HG03025 (cell line): ENCODE measurements around the gene SGPL1.

Source experiments
- ATAC-seq: cut with Tn5 transposase; IDR thresholded peaks from one replicate; pipeline ENCODE4 v1.9.1; 2021; ENCODE audit warnings: mild to moderate bottlenecking, moderate library complexity; ENCODE audit not compliant: unreplicated experiment, low FRiP score

SGPL1 gene

DNA sequence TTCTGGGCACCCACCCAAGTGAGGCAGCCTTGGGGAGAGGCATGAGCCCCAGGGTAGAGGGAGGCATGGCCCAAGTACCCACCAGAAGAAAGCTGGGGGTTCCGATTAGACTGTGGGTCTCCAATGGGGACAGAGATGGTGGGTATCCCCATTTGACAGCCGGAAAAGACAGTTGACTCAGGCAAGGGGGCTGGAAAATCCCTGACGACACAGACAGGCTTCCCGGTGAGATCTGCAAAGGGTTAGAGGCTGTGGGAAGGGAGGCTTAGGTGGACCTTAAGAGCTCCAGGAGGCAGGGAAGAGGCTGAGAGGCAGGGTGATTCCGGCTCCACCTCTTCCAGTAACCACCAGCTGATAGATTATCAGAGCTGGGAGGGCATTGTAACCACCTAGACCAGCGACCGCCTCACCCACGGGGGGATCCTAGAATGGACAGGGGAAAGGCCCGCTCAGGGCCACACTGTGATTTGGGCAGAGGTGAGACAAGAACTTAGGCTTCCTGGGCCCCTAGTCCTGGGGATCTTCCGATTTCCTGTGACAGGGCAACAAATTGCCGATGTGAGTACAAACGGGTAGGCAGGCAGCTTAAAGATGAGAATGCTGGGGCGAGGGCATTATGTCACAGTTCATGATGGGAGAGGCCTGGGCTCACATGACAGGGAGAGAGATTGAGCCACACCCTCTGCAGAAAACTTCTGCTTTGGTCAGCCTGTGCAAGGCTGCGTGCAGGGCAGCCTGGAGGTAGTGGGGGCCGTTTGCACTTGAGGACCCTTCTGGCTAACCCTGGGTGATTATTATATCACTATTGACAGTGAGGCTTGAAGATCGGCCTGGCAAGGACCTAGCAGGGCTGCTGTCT is 36.0 kb upstream of the SGPL1 start:
- ATAC-seq: no peak

DNA sequence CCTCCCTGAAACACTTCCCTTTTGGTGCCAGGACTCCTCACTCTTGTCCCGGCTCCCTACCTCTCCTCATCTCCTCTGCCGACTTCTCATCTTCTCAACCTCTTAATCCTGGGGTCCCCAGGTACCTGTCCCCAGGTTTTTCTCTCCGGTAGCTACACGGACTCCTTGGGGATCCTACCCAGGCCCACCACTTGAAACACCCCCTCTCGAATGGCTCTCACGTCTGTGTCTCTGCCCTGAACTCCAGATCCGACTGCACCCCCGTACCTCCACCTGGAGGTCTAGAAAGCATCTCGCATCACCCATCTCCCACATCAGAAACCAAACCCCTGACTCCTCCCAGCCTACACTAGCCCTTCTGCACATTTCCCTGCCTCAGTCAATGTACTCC is 35.4 kb upstream of the SGPL1 start:
- no peak for ATAC-seq

- no peak for ATAC-seq
These were observed 35.0 kb upstream of the SGPL1 start for GRCh38 chr10:70780772-70781171.

- no peak for ATAC-seq
These were observed 34.2 kb upstream of the SGPL1 start for GRCh38 chr10:70781461-70782051.

DNA sequence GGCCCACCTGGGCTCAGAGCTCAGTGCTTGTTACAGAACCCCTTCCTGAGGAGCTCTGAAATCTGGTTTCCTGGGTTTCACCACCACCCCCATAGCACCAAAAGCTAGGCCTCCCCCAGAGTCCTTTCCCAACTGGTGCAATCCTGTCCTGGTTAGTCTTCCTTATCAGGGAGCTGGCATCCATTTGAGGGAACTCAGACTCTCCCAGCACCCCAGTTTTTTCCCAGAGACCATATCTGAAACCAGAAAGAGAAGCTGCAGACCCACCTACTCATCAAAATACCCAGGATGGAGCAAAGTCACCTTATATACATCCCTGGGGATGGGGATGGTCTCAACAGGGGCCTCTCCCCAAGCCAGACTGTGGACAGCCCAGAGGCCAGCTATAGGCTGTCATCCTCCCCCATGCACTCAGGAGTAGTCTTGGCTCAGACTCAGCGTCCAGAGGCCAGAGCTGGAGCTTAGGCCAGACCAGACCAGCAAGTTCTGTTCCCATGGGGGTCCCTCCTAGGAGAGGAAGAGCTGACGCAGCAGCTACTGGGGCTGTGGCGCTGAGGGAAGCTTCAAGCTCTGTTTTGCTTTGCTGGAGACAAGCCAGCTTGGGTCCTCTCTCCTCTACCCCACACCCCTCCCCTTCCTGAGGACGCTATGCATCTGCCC is 33.5 kb upstream of the SGPL1 start:
- ATAC-seq: no peak

DNA sequence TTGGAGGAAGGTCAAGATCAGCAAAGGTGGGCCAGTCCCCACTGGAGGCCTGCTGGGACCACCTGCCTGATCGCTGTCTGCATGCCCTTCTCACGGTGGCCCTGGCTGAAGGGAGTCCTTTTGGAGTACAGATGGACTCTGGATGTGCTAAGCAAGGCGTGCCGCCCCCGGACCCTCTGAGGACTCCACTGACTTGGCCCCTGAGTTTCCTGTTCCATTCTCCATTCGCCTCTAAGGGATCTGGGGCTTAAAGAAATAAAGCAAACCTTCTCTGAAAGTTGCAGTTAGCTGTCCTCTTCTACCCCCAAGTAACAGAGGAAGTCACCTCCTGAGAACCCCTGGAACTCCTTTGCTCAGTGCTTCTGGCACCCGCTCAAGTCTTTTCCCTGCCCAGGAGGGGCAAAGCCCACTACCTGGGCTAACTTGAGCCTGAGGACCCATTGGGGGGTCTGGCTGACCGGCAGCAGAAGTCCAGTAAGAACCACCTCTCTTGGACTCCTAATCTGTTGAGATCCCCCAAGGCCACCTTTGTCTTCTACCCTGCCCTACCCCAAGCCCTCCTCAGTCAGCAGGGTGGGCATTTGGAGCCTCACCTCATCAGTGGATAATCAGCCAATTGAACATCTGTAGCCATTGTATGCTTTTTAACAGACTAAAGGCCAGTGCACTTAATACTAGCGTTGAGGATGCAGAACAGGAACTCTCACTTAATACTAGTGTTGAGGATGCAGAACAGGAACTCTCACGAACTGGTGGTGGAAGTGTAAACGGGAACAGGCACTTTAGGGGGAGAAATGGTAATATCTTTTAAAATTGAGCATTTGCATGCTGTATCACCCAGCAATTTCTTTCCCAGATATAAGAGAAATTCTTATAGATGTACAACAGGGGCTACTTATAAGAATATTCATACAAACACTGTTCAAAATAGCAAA is 32.7 kb upstream of the SGPL1 start:
- ATAC-seq: no peak

- no peak for ATAC-seq
These were observed 31.7 kb upstream of the SGPL1 start for GRCh38 chr10:70784016-70784415.

DNA sequence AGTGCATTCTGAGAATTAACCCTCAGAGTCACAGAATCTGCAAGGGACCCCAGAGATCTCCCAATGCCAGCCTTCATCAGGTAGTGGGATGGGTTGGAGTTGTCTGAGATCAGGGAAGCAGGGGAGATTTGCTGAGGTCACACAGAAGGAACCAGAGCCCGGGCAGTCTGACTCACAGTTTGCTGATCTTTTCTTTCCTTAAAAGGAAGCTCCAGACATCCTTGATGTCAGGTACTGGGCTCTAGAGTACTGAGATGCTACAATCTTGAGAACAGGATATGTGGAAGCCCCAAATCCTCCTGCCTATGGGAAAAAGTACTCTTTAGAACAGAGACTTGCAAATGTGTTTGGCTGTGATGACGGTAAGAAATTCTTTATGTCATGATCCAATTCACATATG is 31.3 kb upstream of the SGPL1 start:
- ATAC-seq: no peak

GRCh38 chr10:70785190-70785589 is 30.6 kb upstream of the SGPL1 start, which contains the start of gene TBATA:
TSS of gene TBATA (minus strand) at chr10:70785377. CDS start at chr10:70783379, 1,998 bp downstream.
- no peak for ATAC-seq

DNA sequence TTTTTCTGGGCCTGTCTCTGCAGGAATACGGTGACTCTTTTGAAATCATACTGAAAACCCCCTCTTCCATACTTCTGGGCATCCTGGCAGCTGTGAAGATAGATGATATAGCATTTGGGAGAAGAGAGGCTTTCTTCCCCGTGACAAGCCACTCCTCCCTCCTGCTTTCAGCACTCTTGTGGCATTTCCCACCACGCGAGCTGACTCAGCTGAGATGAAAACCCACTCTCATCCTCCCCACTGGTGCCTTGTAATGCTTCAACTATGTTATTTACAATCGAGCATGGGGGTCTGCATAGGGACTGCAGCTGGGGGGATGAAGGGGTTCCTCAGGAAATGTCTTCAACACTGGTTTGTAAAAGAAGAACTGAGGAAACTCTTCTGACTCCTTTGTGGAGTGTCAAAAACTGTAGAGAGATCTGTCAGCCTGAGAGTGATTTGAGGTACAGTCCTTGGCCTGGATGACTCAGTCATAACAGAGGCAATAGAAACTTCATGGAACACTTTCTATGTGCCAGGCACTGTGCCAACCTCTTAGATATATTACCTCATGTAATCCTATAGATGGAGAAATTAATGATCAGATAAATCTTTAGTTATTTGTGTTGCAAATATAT is 28.8 kb upstream of the SGPL1 start:
- ATAC-seq: no peak

- ATAC-seq: no peak
These were observed 24.2 kb upstream of the SGPL1 start for GRCh38 chr10:70791386-70792039.

GRCh38 chr10:70795613-70796012 is 20.1 kb upstream of the SGPL1 start:
- no peak for ATAC-seq

GRCh38 chr10:70797840-70798239 is 17.9 kb upstream of the SGPL1 start:
- ATAC-seq: no peak

DNA sequence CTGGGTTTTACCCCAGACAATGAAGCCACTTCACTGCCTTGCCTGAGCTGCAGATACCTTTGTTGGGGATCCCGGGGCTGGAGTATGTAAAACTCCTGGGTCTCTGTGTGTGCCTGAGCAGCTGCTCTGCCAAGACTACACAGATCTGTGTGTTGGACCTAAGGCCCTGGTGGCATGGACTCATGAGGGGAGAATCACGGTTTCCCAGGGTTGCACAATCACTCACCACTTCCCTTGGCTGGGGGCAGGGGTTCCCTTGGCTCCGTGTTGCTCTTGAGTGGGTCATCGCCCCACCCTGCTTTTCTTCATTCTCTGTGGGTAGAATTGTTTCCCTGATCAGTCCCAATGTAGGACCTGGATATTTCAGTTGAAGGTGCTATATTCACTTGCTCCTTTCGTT is 16.6 kb upstream of the SGPL1 start:
- ATAC-seq: no peak

DNA sequence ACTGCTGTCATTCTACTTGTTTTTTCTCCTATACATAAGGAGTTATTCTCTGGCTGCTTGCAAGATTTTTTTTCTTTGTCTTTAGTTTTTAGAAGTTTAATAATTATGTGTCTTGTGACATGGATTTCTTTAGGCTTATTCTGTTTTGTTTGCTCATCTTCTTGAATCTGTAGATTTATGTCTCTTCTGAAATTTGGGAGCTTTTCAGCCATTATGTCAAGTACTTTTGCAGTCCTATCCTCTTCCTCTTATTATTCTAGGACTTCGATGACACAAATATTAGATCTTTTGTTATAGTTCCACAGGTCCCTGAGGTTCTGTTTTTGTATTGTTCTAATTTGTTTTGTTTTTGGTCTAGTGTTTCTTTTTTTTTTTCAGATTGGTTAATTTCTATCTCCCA is 13.9 kb upstream of the SGPL1 start:
- ATAC-seq: no peak

DNA sequence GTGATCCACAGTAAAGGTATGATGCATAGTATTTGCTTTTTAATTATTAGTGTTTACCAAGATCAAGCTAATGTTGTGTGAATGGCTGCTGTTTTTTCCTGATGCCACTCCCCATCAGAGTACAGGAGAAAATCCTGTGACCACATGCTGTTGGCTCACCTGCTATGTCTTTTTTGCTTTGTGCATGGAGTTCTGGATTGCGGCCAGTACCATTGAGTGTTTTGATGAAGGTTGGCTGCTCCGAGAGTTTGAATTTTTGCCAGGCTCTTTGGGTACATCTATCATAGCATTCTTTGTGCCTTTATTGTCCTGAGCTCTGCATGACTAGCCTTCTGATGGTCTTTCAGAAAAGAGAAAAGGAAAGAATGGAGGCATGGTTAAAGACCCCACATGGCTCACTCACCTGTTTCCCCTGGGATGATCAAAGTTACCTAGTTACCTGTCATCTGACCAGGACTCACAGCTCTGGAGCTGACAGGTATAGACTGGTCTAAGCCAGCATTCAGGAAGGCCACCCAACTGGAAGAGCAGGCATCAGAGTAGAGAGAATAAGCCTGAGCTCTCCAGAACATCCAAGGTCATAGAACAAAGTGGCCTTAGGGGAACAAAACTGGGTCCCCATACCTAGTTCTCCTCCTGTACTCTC is 11.8 kb upstream of the SGPL1 start:
- no peak for ATAC-seq

- no peak for ATAC-seq
These were observed 11.3 kb upstream of the SGPL1 start for GRCh38 chr10:70804421-70804808.

- ATAC-seq: no peak
These were observed 10.0 kb upstream of the SGPL1 start for GRCh38 chr10:70805619-70806215.

DNA sequence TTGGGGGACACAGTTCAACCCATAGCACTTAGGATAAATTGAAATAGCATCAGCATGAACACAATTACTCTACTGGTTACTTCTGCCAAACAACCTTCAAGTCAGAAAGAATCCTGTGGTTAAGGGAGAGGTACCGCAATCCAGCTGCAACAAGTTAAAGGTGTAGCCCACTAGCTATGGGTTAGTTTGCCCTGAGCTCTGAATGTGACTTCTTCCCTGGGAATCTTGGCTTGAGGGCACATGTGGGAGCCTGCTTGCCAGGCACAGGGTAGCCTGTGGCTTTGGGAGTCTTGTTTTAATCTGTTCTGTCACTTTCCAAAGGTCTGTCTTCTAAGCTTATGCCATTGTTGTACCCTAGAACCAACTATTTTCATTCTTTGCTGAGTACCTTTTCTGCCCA is 8.9 kb upstream of the SGPL1 start:
- no peak for ATAC-seq
